Activated naive CD4-positive, alpha-beta T cell treated with anti-CD3 and anti-CD28 coated beads, Interleukin-2, amount 50 U/mL, for 24 hours (primary cell): ENCODE measurements around the gene TBC1D1.
"Not testable (repeated sequence)": the region's sequence is repeated elsewhere in the genome, so short reads cannot be mapped to it uniquely, and the experiment has no call there.

Experiments used
- H3K27ac Mint-ChIP-seq: one replicate; pipeline ENCODE4 v1.8.0; 2021; ENCODE audit warnings: mild to moderate bottlenecking, mixed read lengths
- H3K27me3 Mint-ChIP-seq: one replicate; pipeline ENCODE4 v1.8.0; 2021; ENCODE audit warnings: mixed read lengths
- H3K36me3 Mint-ChIP-seq: one replicate; pipeline ENCODE4 v1.8.0; 2021; ENCODE audit warnings: mixed read lengths
- H3K4me1 Mint-ChIP-seq: one replicate; pipeline ENCODE4 v1.8.0; 2021; ENCODE audit warnings: mixed read lengths
- H3K4me3 Mint-ChIP-seq: one replicate; pipeline ENCODE4 v1.8.0; 2021; ENCODE audit warnings: mild to moderate bottlenecking, mixed read lengths
- H3K9me3 Mint-ChIP-seq: one replicate; pipeline ENCODE4 v1.8.0; 2021; ENCODE audit warnings: mixed read lengths

TBC1D1 gene

DNA sequence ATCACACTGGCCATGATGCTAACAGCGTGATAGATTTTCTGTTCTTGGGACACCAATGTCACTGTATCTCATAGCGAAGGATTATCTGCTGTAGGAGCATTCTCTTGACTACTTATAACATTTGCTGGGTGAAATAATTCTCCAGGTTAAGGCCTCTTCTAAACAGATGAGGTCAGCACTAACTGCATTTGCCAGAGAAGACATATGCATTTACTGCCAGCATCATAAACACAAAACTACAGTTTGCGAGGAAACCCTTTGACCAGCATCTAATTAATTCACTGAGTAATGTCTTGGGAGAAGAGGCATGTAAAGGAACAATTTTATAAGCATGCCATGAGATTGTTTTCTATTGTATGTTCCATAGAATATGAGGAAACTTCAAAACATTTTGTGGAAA is 13.9 kb downstream of the TBC1D1 start:
- Mint-ChIP-seq H3K27ac (no peak overlapping the region), H3K4me1 (peaks cover 57% of the 10 kb centered on the region), H3K9me3 (no peaks in the 10 kb centered on the region), H3K36me3 (peaks cover 16% of the 10 kb centered on the region), H3K4me3 (no peak overlapping the region), H3K27me3 (no peaks in the 10 kb centered on the region)

DNA sequence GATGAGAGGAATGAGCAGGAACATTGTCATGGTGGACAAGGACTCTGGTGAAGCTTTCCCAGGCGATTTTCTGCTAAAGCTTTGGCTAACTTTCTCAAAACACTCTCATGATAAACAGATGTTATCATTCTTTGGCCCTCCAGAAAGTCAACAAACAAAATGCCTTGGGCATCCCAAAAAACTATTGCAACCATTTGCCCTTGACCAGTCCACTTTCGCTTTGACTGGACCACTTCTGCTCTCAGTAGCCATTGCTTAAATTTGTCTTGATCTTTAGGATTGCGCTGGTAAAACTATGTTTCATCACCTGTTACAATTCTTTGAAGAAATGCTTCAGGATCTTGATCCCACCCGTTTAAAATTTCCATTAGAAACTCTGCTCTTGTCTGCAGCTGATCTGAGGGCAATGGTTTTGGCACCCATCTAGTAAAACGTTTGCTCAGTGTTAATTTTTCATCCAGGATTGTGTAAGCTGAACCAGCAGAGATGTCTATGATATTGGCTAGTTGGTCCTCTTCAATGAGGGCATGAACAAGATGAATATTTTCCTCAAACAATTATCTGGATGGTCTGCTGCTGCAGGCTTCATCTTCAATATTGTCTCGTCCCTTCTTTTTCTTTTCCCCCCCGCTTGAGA is 14.8 kb downstream of the TBC1D1 start:
- no peak overlapping the region for H3K4me3 Mint-ChIP-seq
- peaks cover 14% of the 10 kb centered on the region for H3K36me3 Mint-ChIP-seq
- H3K27me3 Mint-ChIP-seq: no peaks in the 10 kb centered on the region
- H3K27ac Mint-ChIP-seq: no peak overlapping the region
- H3K9me3 Mint-ChIP-seq: no peaks in the 10 kb centered on the region
- peaks cover 50% of the 10 kb centered on the region for H3K4me1 Mint-ChIP-seq

DNA sequence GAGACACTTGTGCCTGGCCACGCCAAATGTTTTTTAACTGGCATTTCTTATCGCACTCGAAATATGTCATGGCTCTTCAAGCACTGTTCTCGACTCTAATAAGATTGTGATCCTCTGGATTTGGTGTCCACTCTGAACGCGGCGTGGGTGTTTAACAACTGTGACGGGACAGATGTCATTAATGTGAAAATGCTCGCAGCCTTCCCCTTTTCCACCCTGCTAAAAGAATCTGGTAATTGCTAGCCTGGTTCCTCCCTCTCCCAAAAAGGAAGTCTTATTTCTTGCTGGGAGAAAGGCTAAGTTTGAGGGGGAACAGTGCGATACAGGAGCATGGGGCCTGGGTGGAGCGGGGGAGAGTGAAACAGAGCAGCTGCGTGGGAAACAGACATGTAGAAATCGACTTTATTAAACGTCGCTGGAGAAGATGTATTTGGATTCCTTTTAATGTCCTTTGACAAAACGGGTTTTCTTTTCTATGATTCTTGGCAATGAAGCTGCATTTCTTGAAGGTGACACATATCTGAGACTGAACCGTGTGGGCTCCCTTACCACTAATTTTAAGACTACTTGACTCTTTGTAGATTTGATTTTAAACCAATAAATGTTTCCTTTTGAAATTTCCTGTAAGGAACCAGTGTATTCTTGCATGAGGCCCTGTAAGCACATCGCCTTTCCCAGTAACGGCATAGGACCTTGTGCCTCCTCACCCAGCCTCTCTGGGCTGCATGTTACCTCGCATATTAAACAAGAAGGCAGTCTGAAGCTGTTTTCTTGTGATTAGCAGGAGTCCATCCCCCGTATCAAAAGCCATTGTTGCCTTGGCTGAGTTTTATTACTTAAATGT is 17.8 kb downstream of the TBC1D1 start:
- Mint-ChIP-seq H3K36me3 (peaks cover 13% of the 10 kb centered on the region), H3K9me3 (no peaks in the 10 kb centered on the region), H3K4me1 (peaks cover 48% of the 10 kb centered on the region), H3K27me3 (no peaks in the 10 kb centered on the region), H3K4me3 (no peak overlapping the region), H3K27ac (no peak overlapping the region)

DNA sequence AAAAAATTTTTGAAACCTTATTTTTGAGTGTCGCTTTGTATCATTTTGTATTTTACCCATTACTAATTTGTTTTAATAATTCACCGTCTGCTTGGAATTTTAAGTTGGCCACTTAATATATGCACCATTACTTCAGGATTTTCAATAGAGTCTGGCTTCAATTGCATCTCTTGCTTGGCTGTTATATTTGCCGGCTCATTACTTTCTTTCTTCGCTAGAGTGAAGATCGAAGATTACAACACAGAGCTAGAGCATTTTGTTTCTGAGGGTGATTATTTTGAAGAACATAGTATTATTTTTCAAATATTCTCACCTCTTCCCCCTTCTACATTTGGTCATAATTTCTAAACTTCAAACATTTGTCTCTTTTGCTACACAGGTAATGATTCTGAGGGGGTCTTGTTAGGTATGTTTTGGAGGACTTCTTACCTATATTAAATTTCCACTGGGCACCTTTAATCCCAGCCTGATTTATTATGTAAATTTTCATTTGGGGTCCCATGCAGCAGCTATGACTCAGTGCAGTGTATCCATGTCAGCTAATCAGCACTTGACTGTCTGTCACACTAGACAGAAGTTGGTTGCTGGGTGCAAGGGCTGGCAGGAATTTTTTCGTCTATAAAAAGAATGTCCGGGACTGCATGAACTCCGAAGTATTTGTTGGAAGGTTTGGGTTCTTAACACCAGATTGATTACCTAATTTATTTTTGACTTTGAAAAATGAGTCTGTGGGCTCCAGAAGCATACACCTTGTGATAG is 18.6 kb downstream of the TBC1D1 start:
- Mint-ChIP-seq H3K4me3 (no peak overlapping the region), H3K36me3 (peaks cover 13% of the 10 kb centered on the region), H3K4me1 (peaks cover 43% of the 10 kb centered on the region), H3K27me3 (no peaks in the 10 kb centered on the region), H3K9me3 (no peaks in the 10 kb centered on the region), H3K27ac (peak overlapping the region; percentile 14)

DNA sequence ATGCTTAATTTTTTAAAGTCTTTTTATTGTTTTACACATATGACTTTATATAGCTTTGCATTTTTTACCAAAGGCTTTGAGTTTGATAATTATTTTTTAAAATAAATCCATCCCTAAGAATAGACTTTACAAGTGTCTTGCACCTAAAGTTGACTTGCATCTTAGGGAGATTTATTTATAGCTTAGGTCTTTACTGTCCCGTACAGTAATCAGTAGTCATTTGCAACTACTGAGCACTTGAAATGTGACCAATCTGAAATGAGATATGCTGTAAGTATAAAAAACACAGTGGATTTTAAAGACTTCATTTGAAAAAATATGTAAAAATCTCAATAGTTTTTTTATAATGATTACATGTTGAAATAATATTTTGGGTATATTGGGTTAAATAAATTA is 19.2 kb downstream of the TBC1D1 start:
- no peak overlapping the region for H3K4me3 Mint-ChIP-seq
- H3K4me1 Mint-ChIP-seq: peaks cover 43% of the 10 kb centered on the region
- no peaks in the 10 kb centered on the region for H3K27me3 Mint-ChIP-seq
- peaks cover 13% of the 10 kb centered on the region for H3K36me3 Mint-ChIP-seq
- H3K27ac Mint-ChIP-seq: no peak overlapping the region
- no peaks in the 10 kb centered on the region for H3K9me3 Mint-ChIP-seq

DNA sequence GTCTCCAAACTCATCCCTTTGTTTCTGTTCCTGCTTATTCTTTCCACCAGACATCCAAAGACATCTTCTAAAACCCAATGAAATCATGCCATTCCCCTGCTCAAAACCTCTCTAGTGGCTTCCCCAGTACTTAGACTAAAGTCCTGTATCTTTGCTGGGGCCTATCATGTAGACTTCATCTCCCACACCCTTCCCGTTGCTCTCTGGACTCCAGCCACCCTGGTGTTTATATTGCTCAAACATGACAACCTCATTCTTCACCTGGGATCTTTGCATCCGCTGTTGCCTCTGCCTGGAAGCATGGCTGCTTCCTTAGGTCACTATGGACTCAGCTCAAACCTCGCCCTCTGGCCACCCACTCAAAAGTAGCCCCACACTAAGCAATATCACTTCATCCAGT is 23.7 kb downstream of the TBC1D1 start:
- H3K36me3 Mint-ChIP-seq: peaks cover 7% of the 10 kb centered on the region
- no peak overlapping the region for H3K4me3 Mint-ChIP-seq

DNA sequence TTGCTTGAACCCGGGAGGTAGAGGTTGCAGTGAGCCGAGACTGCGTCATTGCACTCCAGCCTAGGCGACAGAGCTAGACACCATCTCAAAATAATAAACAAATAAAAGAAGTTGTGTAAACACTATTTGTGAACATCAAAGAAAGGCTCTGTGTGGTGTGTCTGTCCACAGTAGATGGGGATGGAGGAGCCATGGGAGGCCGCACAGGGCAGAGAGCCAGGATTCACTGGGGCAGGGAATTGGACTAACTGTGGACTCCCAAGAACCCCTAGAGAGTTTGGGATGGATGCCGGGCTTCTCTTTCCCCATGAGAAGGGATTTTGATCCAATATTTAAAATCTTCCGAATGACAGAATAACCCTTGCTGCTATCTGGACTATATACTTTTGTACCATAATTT is 26.5 kb downstream of the TBC1D1 start:
- H3K36me3 Mint-ChIP-seq: peaks cover 13% of the 10 kb centered on the region
- H3K27me3 Mint-ChIP-seq: no peaks in the 10 kb centered on the region
- no peaks in the 10 kb centered on the region for H3K9me3 Mint-ChIP-seq
- peaks cover 26% of the 10 kb centered on the region for H3K4me1 Mint-ChIP-seq
- no peak overlapping the region for H3K27ac Mint-ChIP-seq
- no peak overlapping the region for H3K4me3 Mint-ChIP-seq

More for the DNA sequence above, 23.7 kb downstream of the TBC1D1 start:
- Mint-ChIP-seq H3K9me3 (no peaks in the 10 kb centered on the region), H3K27ac (no peak overlapping the region), H3K27me3 (no peaks in the 10 kb centered on the region), H3K4me1 (peaks cover 24% of the 10 kb centered on the region)

DNA sequence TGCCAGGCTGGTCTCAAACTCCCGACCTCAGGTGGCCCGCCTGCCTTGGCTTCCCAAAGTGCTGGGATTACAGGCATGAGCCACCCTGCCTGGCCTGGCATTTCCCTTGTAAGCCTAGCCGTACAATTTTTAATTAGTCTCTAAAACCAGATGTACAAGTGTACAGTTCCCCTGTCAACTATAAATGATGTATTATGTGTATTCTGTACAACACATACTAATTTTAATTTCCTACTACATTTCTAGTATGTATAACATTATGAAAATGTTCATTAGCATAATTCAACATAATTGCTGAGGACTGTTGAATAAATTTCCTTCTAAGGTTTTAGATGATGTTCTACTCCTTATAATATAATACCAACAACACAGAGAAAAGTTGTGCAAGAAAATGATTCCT is 27.8 kb downstream of the TBC1D1 start:
- H3K4me3 Mint-ChIP-seq: no peak overlapping the region
- H3K27ac Mint-ChIP-seq: no peak overlapping the region
- peaks cover 24% of the 10 kb centered on the region for H3K4me1 Mint-ChIP-seq
- no peaks in the 10 kb centered on the region for H3K9me3 Mint-ChIP-seq
- H3K27me3 Mint-ChIP-seq: no peaks in the 10 kb centered on the region
- peaks cover 17% of the 10 kb centered on the region for H3K36me3 Mint-ChIP-seq

DNA sequence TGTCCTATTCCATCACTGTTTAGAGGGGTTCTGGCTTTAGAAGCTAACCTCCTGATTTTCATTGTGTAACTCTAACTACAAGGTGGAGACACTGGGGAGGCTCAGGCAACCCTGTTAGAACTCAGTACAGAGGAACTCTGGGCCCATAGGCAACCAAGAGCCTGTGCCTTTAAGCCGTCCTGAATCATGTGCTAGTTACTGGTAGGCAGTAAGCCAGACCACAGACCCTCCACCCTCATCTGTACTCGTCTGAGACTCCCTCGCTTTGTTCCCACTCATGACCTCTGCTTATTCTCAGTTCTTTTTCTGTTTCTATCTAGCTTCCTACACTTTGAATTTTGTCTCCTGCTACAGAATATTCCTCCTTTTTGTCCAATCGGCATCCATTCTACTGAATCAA is 31.4 kb downstream of the TBC1D1 start:
- H3K4me3 Mint-ChIP-seq: no peak overlapping the region
- H3K27me3 Mint-ChIP-seq: no peaks in the 10 kb centered on the region
- peaks cover 17% of the 10 kb centered on the region for H3K36me3 Mint-ChIP-seq
- no peak overlapping the region for H3K27ac Mint-ChIP-seq
- peaks cover 37% of the 10 kb centered on the region for H3K4me1 Mint-ChIP-seq
- no peaks in the 10 kb centered on the region for H3K9me3 Mint-ChIP-seq

DNA sequence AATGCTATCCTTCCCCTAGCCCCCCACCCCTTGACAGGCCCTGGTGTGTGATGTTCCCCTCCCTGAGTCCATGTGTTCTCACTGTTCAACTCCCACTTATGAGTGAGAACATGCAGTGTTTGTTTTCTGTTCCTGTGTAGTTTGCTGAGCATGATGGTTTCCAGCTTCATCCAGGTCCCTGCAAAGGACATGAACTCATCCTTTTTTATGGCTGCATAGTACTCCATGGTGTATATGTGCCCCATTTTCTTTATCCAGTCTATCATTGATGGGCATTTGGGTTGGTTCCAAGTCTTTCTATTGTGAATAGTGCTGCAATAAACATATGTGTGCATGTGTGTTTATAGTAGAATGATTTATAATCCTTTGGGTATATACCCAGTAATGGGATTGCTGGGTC is 32.2 kb downstream of the TBC1D1 start:
- H3K4me3 Mint-ChIP-seq, H3K9me3 Mint-ChIP-seq, H3K27ac Mint-ChIP-seq, H3K27me3 Mint-ChIP-seq: not testable (repeated sequence)
- Mint-ChIP-seq H3K4me1 (peaks cover 45% of the 10 kb centered on the region), H3K36me3 (peaks cover 14% of the 10 kb centered on the region)

DNA sequence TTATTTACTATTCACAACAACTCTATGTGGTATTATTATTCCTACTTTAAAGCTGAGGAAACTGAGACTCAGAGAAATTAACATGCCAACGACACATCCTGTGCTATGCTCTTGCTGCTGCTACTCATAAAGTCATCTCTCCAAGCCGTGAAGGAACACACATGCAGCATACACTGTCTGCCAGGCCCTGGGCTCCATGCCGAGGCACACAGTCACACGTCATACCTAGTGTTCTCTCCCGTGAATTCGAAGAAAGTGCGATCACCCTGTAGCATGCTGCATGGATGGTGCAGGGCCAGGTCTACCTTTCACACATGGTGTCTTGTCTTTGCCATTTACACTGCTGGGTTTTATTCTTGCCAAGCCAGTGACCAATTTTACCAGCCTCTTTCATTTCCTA is 34.1 kb downstream of the TBC1D1 start:
- H3K9me3 Mint-ChIP-seq: no peaks in the 10 kb centered on the region
- no peak overlapping the region for H3K4me3 Mint-ChIP-seq
- no peak overlapping the region for H3K27ac Mint-ChIP-seq
- H3K4me1 Mint-ChIP-seq: peaks cover 64% of the 10 kb centered on the region
- H3K36me3 Mint-ChIP-seq: peaks cover 16% of the 10 kb centered on the region
- no peaks in the 10 kb centered on the region for H3K27me3 Mint-ChIP-seq

DNA sequence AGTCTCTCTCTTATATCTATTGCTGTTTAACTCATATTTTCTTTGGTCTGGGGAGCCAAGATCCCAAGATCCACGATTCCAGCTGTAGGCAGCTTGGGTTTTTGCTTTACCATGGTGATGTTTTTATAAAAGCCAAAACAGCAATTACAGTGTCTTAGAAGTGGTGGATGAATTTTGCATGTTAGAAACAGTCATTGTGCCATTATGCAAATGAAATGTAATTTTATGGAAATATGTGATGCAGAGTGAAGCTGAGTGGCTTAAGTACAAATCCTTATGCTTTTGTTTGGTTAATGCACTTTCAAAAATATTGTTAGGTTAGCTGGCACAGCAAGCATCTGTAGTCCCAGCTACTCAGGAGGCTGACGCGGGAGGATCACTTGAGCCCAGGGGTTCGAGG is 36.5 kb downstream of the TBC1D1 start:
- Mint-ChIP-seq H3K27me3 (no peaks in the 10 kb centered on the region), H3K9me3 (no peaks in the 10 kb centered on the region), H3K36me3 (peaks cover 9% of the 10 kb centered on the region), H3K4me3 (no peak overlapping the region), H3K27ac (peak overlapping the region; percentile 72), H3K4me1 (peaks cover 47% of the 10 kb centered on the region)

DNA sequence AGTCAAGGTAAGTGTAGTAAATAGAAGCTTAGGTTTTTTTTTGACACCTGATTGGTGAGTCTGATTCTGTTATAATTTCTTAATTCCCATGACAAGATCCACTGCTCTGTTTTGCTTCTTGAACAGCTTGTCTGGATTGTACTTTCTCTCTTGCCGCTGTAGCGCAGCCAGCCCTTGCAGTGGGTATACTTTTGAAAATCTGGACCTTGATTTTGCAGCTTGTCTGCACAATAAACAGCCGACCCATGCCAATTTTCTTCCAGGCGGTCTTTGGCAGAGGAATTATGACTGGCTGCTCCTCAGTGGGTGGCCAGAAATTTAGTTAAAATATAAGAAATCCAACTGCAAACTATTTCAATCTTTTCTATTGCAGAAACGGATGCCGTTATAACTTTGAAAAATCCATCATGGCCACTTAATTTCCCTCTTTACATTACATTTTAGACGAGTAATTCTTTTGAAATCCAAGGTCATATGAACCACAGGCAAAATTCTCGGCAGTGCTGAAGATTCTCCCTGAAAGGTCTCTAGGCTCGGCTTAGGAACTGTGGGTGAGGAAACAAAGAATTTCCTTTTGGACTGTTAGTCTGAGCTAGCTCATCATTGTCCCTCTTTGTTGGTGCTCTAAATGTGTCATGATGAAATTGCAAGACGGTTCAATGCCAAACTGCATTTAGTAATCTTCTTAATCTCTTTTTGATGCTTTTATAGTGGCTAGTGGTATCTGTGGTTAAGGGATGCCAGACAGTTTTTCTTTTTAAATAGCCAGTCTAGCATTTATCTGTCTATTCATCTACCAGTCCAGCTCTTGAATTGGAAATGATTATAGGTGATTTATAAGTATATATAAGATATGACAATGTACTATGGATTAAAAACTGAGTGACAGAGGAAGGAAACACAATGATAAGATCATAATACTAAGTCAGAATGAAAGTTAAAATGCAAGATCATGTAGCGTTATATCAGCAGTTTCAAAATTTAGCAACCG is 37.8 kb downstream of the TBC1D1 start:
- H3K27ac Mint-ChIP-seq: no peak overlapping the region
- no peaks in the 10 kb centered on the region for H3K27me3 Mint-ChIP-seq
- H3K4me3 Mint-ChIP-seq: no peak overlapping the region

DNA sequence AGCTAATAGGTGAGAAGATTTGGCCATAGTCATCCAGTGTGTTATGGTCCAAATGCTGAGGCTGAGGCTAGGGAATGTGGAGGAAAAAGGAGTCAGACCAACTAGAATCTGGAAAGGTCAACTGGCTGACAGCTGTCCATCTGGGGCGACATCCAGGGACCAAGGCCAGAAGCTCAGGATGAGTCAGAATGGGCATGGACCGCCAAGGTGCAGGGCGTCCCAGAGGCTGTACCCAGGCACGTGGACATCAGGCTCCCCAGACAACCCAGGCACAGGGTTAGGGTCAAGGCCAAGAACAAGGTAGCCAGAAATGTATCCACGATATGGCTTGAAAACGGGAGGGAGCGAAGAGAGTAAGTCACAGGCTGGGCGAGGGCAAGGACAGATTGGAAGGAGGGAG is 43.2 kb downstream of the TBC1D1 start:
- Mint-ChIP-seq H3K4me3 (no peak overlapping the region), H3K27me3 (no peaks in the 10 kb centered on the region), H3K9me3 (no peaks in the 10 kb centered on the region), H3K4me1 (peaks cover 13% of the 10 kb centered on the region), H3K27ac (no peak overlapping the region), H3K36me3 (peaks cover 19% of the 10 kb centered on the region)

More for the DNA sequence above, 37.8 kb downstream of the TBC1D1 start:
- Mint-ChIP-seq H3K9me3 (no peaks in the 10 kb centered on the region), H3K36me3 (peaks cover 12% of the 10 kb centered on the region), H3K4me1 (peaks cover 45% of the 10 kb centered on the region)

DNA sequence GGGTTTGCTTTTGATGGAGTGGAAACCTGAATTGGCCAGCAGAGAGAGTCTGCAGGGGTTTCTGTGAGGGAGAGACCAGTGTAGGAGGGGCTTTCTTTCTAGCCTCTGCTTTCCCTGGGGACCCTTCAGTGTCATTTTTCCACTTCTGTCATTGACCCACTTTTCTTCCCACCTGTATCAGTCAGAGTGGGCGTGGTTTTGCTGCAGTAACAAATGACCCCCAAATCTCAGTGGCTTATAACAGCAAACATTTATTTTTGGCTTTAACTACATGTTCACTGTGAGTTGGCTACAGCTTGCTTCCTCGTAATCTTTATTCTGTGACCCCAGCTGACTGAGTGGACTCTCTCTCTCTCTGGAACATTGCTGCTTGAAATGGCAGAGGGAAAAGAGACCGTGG is 43.7 kb downstream of the TBC1D1 start:
- Mint-ChIP-seq H3K4me3 (no peak overlapping the region), H3K27me3 (no peaks in the 10 kb centered on the region), H3K9me3 (no peaks in the 10 kb centered on the region), H3K4me1 (peaks cover 8% of the 10 kb centered on the region), H3K27ac (no peak overlapping the region), H3K36me3 (peaks cover 19% of the 10 kb centered on the region)
